ENCODE results near the gene SRSF10.

- no peak for TF ChIP-seq CTCF (IDR thresholded peaks at IDR 0.05; ENCODE audit: control extremely low read depth in 1 of 3, insufficient read depth in 1 of 3, low read depth in 1 of 3, low read length in 3 of 3)
- no peak for TF ChIP-seq EZH2 (IDR thresholded peaks at IDR 0.05; ENCODE audit: low read depth, low read length, severe bottlenecking)
- TF ChIP-seq POLR2A (IDR thresholded peaks at IDR 0.05; ENCODE audit: control extremely low read depth in 1 of 2, low read depth in 2 of 2, low read length in 2 of 2): no peak
- no peak for TF ChIP-seq SIN3A (conservative IDR thresholded peaks at IDR 0.05 in 1 of 2, IDR thresholded peaks at IDR 0.05 in 1 of 2; ENCODE audit: low read depth in 1 of 2, low read length in 2 of 2)
Measured at GRCh38 chr1:23947366-23947765, 32.8 kb downstream of the SRSF10 start.

All from H1 (cell line).